HAP-1 (cell line): ENCODE results near the gene SLPI.

Experiments used
- DNase-seq, 2 experiments: peaks; one replicate each; pipeline ENCODE4 v3.0.0-alpha.2; 2016 to 2020; ENCODE audit warnings: low spot score in 2 of 2
- H3K27me3 ChIP-seq: fragments of 250-450 bp; sonication (Bioruptor Pico); 2 replicates; pipeline ENCODE4 v1.5.1; 2020; ENCODE audit warnings: low read depth, mild to moderate bottlenecking, moderate library complexity
- H3K36me3 ChIP-seq: fragments of 250-450 bp; sonication (Bioruptor Pico); replicated peaks from 2 replicates; pipeline ENCODE4 v1.5.1; 2020; ENCODE audit warnings: mild to moderate bottlenecking
- H3K4me1 ChIP-seq: fragments of 250-450 bp; sonication (Bioruptor Pico); 2 replicates; pipeline ENCODE4 v1.5.1; 2020; ENCODE audit warnings: mild to moderate bottlenecking
- H3K4me3 ChIP-seq: fragments of 250-450 bp; sonication (Bioruptor Pico); 2 replicates; pipeline ENCODE4 v1.5.1; 2020; ENCODE audit warnings: mild to moderate bottlenecking, moderate library complexity
- H3K9me3 ChIP-seq: fragments of 250-450 bp; sonication (Bioruptor Pico); 2 replicates; pipeline ENCODE4 v1.5.1; 2020; ENCODE audit warnings: mild to moderate bottlenecking, moderate library complexity
- in situ Hi-C: fragments of 300-500 bp; cut with MboI; formaldehyde crosslinking; loops from 3 replicates; pipeline ENCODE4 v1.14.3; 2020; ENCODE audit warnings: low sequenced_read_pairs, inconsistent platforms, mixed read lengths

The SLPI gene

GRCh38 chr20:45290677-45291355 is 36.5 kb upstream of the SLPI start:
- DNase-seq, result peak; percentile 72 to 85
- H3K36me3 ChIP-seq, result no peaks in the 10 kb centered on the region
- H3K4me3 ChIP-seq, result no peak overlapping the region
- H3K27me3 ChIP-seq, result no peaks in the 10 kb centered on the region
- no peaks in the 10 kb centered on the region for H3K4me1 ChIP-seq
- no peaks in the 10 kb centered on the region for H3K9me3 ChIP-seq
- in situ Hi-C loops, result loop anchor here (25.0 kb wide), 1 partner anchor 254 kb away; no protein-coding TSS in a partner anchor

GRCh38 chr20:45289942-45290676 is 35.7 kb upstream of the SLPI start:
- no peaks in the 10 kb centered on the region for H3K36me3 ChIP-seq
- in situ Hi-C loops, result loop anchor here (25.0 kb wide), 1 partner anchor 253 kb away; no protein-coding TSS in a partner anchor
- no peak for DNase-seq
- no peak overlapping the region for H3K4me3 ChIP-seq
- H3K4me1 ChIP-seq, result no peaks in the 10 kb centered on the region
- H3K27me3 ChIP-seq, result no peaks in the 10 kb centered on the region
- H3K9me3 ChIP-seq, result no peaks in the 10 kb centered on the region

GRCh38 chr20:45288860-45289259 is 34.5 kb upstream of the SLPI start:
- Histone ChIP-seq H3K4me3 (no peak overlapping the region), H3K9me3 (no peaks in the 10 kb centered on the region; the same call in 1 of the 2 replicates), H3K4me1 (no peaks in the 10 kb centered on the region), H3K27me3 (no peaks in the 10 kb centered on the region), H3K36me3 (no peaks in the 10 kb centered on the region)
- in situ Hi-C loops, result loop anchor here (25.0 kb wide), 1 partner anchor 252 kb away; no protein-coding TSS in a partner anchor
- DNase-seq, result no peak

GRCh38 chr20:45288376-45288775 is 34.0 kb upstream of the SLPI start:
- H3K36me3 ChIP-seq, result no peaks in the 10 kb centered on the region
- no peak for DNase-seq
- H3K4me3 ChIP-seq, result no peak overlapping the region
- 0 out of 2 replicates have a peak, but pooled peaks cover 3% of the 10 kb centered on the region for H3K27me3 ChIP-seq
- in situ Hi-C loops, result loop anchor here (25.0 kb wide), 1 partner anchor 251 kb away; no protein-coding TSS in a partner anchor
- H3K4me1 ChIP-seq, result no peaks in the 10 kb centered on the region
- no peaks in the 10 kb centered on the region; the same call in 1 of the 2 replicates for H3K9me3 ChIP-seq

GRCh38 chr20:45283551-45284057 is 29.2 kb upstream of the SLPI start:
- in situ Hi-C loops, result loop anchor here (25.0 kb wide), 1 partner anchor 246 kb away; no protein-coding TSS in a partner anchor
- Histone ChIP-seq H3K4me3 (no peak overlapping the region), H3K4me1 (no peaks in the 10 kb centered on the region), H3K27me3 (peaks cover 5% of the 10 kb centered on the region; the same call in 1 of the 2 replicates), H3K9me3 (no peaks in the 10 kb centered on the region; the same call in 1 of the 2 replicates), H3K36me3 (no peaks in the 10 kb centered on the region)
- DNase-seq, result no peak

GRCh38 chr20:45282700-45283550 is 28.6 kb upstream of the SLPI start:
- peaks cover 5% of the 10 kb centered on the region; the same call in 1 of the 2 replicates for H3K27me3 ChIP-seq
- no peak for DNase-seq
- H3K4me3 ChIP-seq, result no peak overlapping the region
- in situ Hi-C loops, result loop anchor here (25.0 kb wide), 1 partner anchor 246 kb away; no protein-coding TSS in a partner anchor
- no peaks in the 10 kb centered on the region for H3K4me1 ChIP-seq
- H3K9me3 ChIP-seq, result no peaks in the 10 kb centered on the region; the same call in 1 of the 2 replicates
- no peaks in the 10 kb centered on the region for H3K36me3 ChIP-seq

GRCh38 chr20:45279992-45280391 is 25.6 kb upstream of the SLPI start:
- in situ Hi-C loops, result loop anchor here (25.0 kb wide), 1 partner anchor 243 kb away; no protein-coding TSS in a partner anchor
- peaks cover 7% of the 10 kb centered on the region for H3K27me3 ChIP-seq
- DNase-seq, result no peak
- no peaks in the 10 kb centered on the region; the same call in 1 of the 2 replicates for H3K9me3 ChIP-seq
- H3K4me1 ChIP-seq, result no peaks in the 10 kb centered on the region
- H3K4me3 ChIP-seq, result no peak overlapping the region
- H3K36me3 ChIP-seq, result no peaks in the 10 kb centered on the region

GRCh38 chr20:45275338-45275737 is 21.0 kb upstream of the SLPI start:
- no peaks in the 10 kb centered on the region for H3K9me3 ChIP-seq
- DNase-seq, result no peak
- no peak overlapping the region for H3K4me3 ChIP-seq
- in situ Hi-C loops, result loop anchor here (25.0 kb wide), 1 partner anchor 238 kb away; no protein-coding TSS in a partner anchor
- H3K27me3 ChIP-seq, result peaks cover 12% of the 10 kb centered on the region
- no peaks in the 10 kb centered on the region for H3K36me3 ChIP-seq
- H3K4me1 ChIP-seq, result no peaks in the 10 kb centered on the region

GRCh38 chr20:45269754-45270270 is 15.4 kb upstream of the SLPI start:
- Histone ChIP-seq H3K4me1 (no peaks in the 10 kb centered on the region), H3K36me3 (no peaks in the 10 kb centered on the region), H3K9me3 (no peaks in the 10 kb centered on the region), H3K4me3 (no peak overlapping the region), H3K27me3 (peaks cover 36% of the 10 kb centered on the region)
- no peak for DNase-seq
- in situ Hi-C loops, result no loop called here

GRCh38 chr20:45269056-45269455 is 14.7 kb upstream of the SLPI start:
- H3K36me3 ChIP-seq, result no peaks in the 10 kb centered on the region
- in situ Hi-C loops, result no loop called here
- peaks cover 36% of the 10 kb centered on the region for H3K27me3 ChIP-seq
- DNase-seq, result no peak
- no peaks in the 10 kb centered on the region for H3K9me3 ChIP-seq
- no peaks in the 10 kb centered on the region for H3K4me1 ChIP-seq
- no peak overlapping the region for H3K4me3 ChIP-seq

- in situ Hi-C loops, result no loop called here
- H3K36me3 ChIP-seq, result no peaks in the 10 kb centered on the region
These were observed 14.2 kb upstream of the SLPI start for GRCh38 chr20:45268531-45268930.

GRCh38 chr20:45266977-45267376 is 12.6 kb upstream of the SLPI start:
- Histone ChIP-seq H3K36me3 (no peaks in the 10 kb centered on the region), H3K27me3 (peaks cover 40% of the 10 kb centered on the region), H3K4me1 (no peaks in the 10 kb centered on the region), H3K4me3 (no peak overlapping the region), H3K9me3 (no peaks in the 10 kb centered on the region)
- in situ Hi-C loops, result no loop called here
- DNase-seq, result no peak

More at GRCh38 chr20:45268531-45268930, 14.2 kb upstream of the SLPI start:
- DNase-seq, result no peak
- Histone ChIP-seq H3K9me3 (no peaks in the 10 kb centered on the region), H3K27me3 (peaks cover 40% of the 10 kb centered on the region), H3K4me3 (no peak overlapping the region), H3K4me1 (no peaks in the 10 kb centered on the region)
